Hepatocyte (in vitro differentiated cells): ENCODE results near the gene RABL6.

Experiments
- CTCF ChIP-seq: fragments of 200-600 bp; sonication (generic); IDR thresholded peaks from 2 replicates; pipeline ENCODE4 v1.5.1; 2016; ENCODE audit warnings: antibody characterized with exemption, mild to moderate bottlenecking; ENCODE audit not compliant: poor library complexity
- EZH2 ChIP-seq: fragments of 200-600 bp; sonication (generic); IDR thresholded peaks from 2 replicates; pipeline ENCODE4 v1.6.1; 2016; ENCODE audit warnings: antibody characterized with exemption, mild to moderate bottlenecking, borderline replicate concordance

DNA sequence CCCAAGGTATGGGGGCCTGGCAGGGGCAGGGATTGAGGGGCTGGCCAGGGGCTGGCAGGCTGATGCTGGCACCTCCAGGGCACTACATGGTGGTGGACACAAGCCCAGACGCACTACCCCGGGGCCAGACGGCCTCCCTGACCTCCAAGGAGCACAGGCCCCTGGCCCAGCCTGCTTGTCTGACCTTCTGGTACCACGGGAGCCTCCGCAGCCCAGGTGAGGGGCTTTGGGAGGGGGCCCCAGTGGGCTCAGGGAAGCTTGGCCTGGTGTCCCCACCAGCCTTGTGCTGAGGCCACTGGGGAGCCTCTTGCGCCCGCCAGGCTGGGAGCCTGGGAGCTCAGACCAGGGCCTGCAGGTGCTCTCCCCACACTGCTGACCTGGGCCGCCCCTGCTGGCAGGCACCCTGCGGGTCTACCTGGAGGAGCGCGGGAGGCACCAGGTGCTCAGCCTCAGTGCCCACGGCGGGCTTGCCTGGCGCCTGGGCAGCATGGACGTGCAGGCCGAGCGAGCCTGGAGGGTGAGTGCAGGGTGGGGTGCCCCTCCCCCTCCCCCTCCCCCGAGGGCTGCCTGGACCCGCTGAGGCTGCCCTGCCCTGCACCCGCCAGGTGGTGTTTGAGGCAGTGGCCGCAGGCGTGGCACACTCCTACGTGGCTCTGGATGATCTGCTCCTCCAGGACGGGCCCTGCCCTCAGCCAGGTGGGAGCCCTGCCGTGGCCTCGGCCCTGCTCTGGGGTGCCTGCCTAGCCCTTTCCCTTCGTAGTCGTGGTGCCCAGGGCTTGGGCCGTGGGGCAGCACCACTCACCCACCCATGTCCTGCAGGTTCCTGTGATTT lies 50.0 kb downstream of the RABL6 start:
- TF ChIP-seq EZH2 (no peak), CTCF (no peak)
